KMS-11 (cell line): ENCODE measurements around the gene LCN10.
A peak's percentile ranks its signal among the peaks of the same experiment; 100 is the strongest.

ENCODE experiments used
- H2AFZ ChIP-seq: fragments of 200-600 bp; sonication (generic); 2 replicates; pipeline ENCODE4 v1.6.1; 2016; ENCODE audit warnings: antibody characterized with exemption, mixed run types, low read depth
- H3K27ac ChIP-seq: fragments of 200-600 bp; sonication (generic); 2 replicates; pipeline ENCODE4 v1.6.1; 2016; ENCODE audit warnings: mild to moderate bottlenecking, mixed run types
- H3K27me3 ChIP-seq: fragments of 200-600 bp; sonication (generic); 2 replicates; pipeline ENCODE4 v1.6.1; 2017; ENCODE audit warnings: mild to moderate bottlenecking, low read depth, mixed run types, moderate library complexity; ENCODE audit not compliant: insufficient read depth
- H3K36me3 ChIP-seq: fragments of 200-600 bp; sonication (generic); 2 replicates; pipeline ENCODE4 v1.6.1; 2017; ENCODE audit warnings: mild to moderate bottlenecking, mixed run types; ENCODE audit not compliant: insufficient read depth
- H3K4me1 ChIP-seq: fragments of 200-600 bp; sonication (generic); 2 replicates; pipeline ENCODE4 v1.6.1; 2016; ENCODE audit warnings: mild to moderate bottlenecking, low read depth, mixed run types; ENCODE audit not compliant: poor library complexity, severe bottlenecking
- H3K4me2 ChIP-seq: fragments of 200-600 bp; sonication (generic); 2 replicates; pipeline ENCODE4 v1.7.0; 2016; ENCODE audit warnings: mild to moderate bottlenecking, mixed run types
- H3K4me3 ChIP-seq: fragments of 200-600 bp; sonication (generic); IDR thresholded peaks from 2 replicates; pipeline ENCODE4 v1.6.1; 2017; ENCODE audit warnings: low read depth, low read length, mixed read lengths; ENCODE audit not compliant: insufficient read depth
- H3K79me2 ChIP-seq: fragments of 200-600 bp; sonication (generic); 2 replicates; pipeline ENCODE4 v1.6.1; 2016; ENCODE audit warnings: low read depth, mixed run types; ENCODE audit not compliant: insufficient read depth
- H3K9ac ChIP-seq: fragments of 200-600 bp; sonication (generic); 2 replicates; pipeline ENCODE4 v1.6.1; 2016; ENCODE audit warnings: mild to moderate bottlenecking, mixed run types
- H4K20me1 ChIP-seq: fragments of 200-600 bp; sonication (generic); 2 replicates; pipeline ENCODE4 v1.6.1; 2016; ENCODE audit warnings: mild to moderate bottlenecking, mixed run types; ENCODE audit not compliant: insufficient read depth
- TF ChIP-seq, protein P1 (sequence below): fragments of 200-600 bp; sonication (generic); conservative IDR thresholded peaks from 2 replicates; pipeline ENCODE4 v1.6.1; 2017; ENCODE audit warnings: low read depth, mild to moderate bottlenecking, antibody characterized with exemption, low read length, moderate library complexity, mixed read lengths

Gene LCN10

DNA sequence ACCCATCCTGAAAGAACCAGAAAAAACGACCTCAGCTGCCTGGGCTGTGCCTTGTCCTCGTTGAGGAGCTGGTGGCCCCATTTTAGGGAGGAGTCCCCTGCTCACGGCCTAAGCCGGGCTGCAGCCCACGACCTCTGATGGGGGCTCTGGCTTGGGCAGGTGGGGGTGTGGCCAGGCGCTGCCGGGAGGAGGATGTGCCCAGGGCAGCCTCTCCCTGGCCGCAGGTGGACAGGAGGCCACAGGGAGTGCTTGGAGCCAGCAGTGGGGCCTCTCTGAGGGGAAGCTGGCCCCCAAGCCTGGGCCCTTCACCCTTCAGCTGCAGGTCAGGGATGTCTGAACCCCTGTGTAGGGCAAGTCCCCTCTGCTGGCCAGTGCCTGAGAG is 27.9 kb downstream of the LCN10 start:
- H3K9ac ChIP-seq = no peak overlapping the region
- H3K27ac ChIP-seq = no peak overlapping the region
- H3K4me3 ChIP-seq = no peak overlapping the region
- H3K27me3 ChIP-seq = no peaks in the 10 kb centered on the region
- no peak overlapping the region for H2AFZ ChIP-seq
- H3K4me1 ChIP-seq = peaks cover 17% of the 10 kb centered on the region
- no peaks in the 10 kb centered on the region for H3K79me2 ChIP-seq
- H3K4me2 ChIP-seq = no peak overlapping the region
- TF ChIP-seq, protein P1, sequence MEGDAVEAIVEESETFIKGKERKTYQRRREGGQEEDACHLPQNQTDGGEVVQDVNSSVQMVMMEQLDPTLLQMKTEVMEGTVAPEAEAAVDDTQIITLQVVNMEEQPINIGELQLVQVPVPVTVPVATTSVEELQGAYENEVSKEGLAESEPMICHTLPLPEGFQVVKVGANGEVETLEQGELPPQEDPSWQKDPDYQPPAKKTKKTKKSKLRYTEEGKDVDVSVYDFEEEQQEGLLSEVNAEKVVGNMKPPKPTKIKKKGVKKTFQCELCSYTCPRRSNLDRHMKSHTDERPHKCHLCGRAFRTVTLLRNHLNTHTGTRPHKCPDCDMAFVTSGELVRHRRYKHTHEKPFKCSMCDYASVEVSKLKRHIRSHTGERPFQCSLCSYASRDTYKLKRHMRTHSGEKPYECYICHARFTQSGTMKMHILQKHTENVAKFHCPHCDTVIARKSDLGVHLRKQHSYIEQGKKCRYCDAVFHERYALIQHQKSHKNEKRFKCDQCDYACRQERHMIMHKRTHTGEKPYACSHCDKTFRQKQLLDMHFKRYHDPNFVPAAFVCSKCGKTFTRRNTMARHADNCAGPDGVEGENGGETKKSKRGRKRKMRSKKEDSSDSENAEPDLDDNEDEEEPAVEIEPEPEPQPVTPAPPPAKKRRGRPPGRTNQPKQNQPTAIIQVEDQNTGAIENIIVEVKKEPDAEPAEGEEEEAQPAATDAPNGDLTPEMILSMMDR = no peak
- H3K36me3 ChIP-seq = no peaks in the 10 kb centered on the region
- H4K20me1 ChIP-seq = no peaks in the 10 kb centered on the region

DNA sequence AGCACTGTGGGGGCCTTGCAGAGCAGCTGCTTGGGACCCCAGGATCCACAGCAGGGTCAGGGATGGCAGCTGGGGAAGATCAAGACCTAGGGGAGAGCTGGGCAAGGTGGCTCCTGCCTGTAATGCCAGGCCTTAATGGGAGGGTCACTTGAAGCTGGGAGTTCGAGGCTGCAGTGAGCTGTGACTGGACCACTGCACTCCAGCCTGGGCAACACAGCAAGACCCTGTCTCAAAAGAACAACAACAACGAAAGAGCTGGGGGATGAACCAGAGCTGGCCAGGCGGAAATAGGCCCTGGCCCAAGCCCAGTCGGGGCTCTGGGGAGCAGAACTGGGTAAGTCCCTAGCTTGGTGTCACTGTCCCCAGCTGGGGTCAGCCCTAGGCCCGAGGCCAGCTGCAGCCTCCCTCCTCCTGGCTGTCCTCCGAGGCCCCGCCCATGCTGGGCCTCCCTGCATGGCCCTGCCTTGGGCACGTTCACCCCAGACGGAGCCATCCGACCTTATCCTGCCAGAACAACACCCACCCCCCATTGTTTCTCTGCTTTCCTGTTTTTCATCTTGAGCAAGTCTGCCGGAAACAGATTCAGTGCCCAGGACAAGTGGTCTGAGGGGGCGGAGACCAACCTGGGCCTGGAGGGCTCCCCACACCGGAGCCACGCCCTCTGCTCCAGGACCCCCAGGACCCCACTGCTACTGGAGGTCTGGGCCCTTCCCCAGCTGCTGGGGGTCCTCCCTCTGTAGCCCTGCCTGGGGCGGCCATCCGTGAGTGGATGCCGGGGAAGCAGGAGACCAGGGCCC is 28.4 kb downstream of the LCN10 start:
- no peak overlapping the region for H3K4me3 ChIP-seq
- H3K9ac ChIP-seq = no peak overlapping the region; the same call in 1 of the 2 replicates
- TF ChIP-seq, protein P1 = no peak
- H3K27ac ChIP-seq = no peak overlapping the region
- H3K4me1 ChIP-seq = peaks cover 17% of the 10 kb centered on the region
- H3K79me2 ChIP-seq = no peaks in the 10 kb centered on the region
- no peaks in the 10 kb centered on the region for H4K20me1 ChIP-seq
- H3K27me3 ChIP-seq = no peaks in the 10 kb centered on the region
- H2AFZ ChIP-seq = no peak overlapping the region
- peak overlapping the region; percentile 97 for H3K4me2 ChIP-seq
- no peaks in the 10 kb centered on the region for H3K36me3 ChIP-seq

DNA sequence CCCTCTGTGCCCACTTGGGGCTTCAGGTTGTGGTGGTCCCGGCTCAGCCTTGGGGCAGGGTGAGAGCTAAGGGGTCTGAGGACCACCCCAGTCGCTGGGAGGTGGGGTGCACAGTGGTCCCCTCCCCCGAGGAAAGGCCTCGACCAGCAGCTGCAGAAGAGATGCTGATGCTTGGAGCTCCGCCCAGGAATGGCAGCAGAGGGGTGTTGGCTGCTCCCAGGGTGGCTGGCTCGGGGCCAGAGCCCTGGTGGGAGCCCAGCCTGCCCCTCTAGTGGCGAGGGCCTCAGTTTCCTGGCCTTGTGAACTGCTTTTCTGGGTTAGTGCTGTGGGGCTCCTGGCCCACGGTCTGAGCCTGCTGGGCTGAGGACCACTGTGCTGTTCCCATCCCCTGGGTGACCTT is 29.2 kb downstream of the LCN10 start:
- Histone ChIP-seq H3K27me3 (no peaks in the 10 kb centered on the region), H3K4me1 (peaks cover 17% of the 10 kb centered on the region), H3K9ac (peak overlapping the region; percentile 64; the same call in 1 of the 2 replicates), H4K20me1 (no peaks in the 10 kb centered on the region), H3K79me2 (no peaks in the 10 kb centered on the region), H3K4me2 (peak overlapping the region; percentile 97), H2AFZ (no peak overlapping the region), H3K27ac (no peak overlapping the region), H3K36me3 (no peaks in the 10 kb centered on the region), H3K4me3 (no peak overlapping the region)
- TF ChIP-seq, protein P1 = no peak

DNA sequence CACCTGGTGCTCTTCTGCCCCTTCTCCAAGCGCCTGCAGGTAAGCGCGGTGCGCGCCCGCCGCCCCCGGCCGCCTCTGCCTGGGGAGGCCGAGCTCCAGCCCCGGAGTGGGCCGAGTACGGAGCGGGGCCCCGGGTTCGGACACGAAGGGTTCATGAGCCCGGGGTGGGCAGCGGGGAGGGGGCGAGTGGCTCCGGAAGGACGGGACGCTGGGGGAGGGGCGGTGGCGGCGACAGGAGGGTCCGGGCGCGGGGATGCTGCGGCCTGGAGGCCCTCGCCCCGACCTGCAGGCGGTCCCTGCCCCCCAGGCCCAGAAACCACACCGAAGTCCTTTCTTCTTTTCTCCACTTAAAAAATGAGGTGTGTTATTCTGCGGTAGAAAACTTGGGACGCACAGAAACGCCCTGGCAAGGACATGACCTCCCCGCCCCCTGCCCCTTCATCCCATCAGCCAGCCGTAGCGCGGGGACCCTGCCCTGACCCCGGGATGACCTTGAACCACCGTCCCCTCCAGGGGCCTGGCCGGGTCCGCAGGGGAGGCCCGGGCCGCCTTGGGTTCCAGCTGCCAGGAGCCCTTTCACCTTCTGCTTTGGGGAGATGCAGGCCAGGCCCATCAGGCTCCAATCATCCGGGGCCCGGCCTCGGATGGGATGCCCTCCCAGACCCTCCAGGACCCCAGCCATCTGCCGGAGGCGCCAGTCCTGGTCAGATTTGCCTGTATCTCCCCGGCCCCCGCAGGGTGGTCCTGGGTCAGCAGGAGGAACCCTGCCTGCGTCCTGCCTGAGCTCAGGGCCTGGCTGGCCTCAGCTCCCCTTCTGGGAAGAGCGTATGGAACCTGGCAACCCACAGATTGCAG is 29.8 kb downstream of the LCN10 start:
- no peaks in the 10 kb centered on the region for H4K20me1 ChIP-seq
- TF ChIP-seq, protein P1 = 0 out of 2 replicates have a peak, but pooled peaks have one; percentile 3
- no peaks in the 10 kb centered on the region for H3K27me3 ChIP-seq
- peak overlapping the region; percentile 54 for H2AFZ ChIP-seq
- no peaks in the 10 kb centered on the region for H3K36me3 ChIP-seq
- H3K9ac ChIP-seq = peak overlapping the region; percentile 64; the same call in 1 of the 2 replicates
- H3K4me3 ChIP-seq = no peak overlapping the region
- peaks cover 17% of the 10 kb centered on the region for H3K4me1 ChIP-seq
- peak overlapping the region; percentile 97 for H3K4me2 ChIP-seq
- H3K79me2 ChIP-seq = no peaks in the 10 kb centered on the region
- no peak overlapping the region for H3K27ac ChIP-seq
